Measurements from ENCODE around the gene ATRX. TPM values are rescaled to one million over a fixed set of nuclear protein-coding genes. Genes with fewer than 3 reads are reported as not detected.
"Not testable (repeated sequence)": the region's sequence is repeated elsewhere in the genome, so short reads cannot be mapped to it uniquely, and the experiment has no call there.

Gene ATRX
- total RNA-seq, 1 donor from 2014 or later = 77.3 TPM

DNA sequence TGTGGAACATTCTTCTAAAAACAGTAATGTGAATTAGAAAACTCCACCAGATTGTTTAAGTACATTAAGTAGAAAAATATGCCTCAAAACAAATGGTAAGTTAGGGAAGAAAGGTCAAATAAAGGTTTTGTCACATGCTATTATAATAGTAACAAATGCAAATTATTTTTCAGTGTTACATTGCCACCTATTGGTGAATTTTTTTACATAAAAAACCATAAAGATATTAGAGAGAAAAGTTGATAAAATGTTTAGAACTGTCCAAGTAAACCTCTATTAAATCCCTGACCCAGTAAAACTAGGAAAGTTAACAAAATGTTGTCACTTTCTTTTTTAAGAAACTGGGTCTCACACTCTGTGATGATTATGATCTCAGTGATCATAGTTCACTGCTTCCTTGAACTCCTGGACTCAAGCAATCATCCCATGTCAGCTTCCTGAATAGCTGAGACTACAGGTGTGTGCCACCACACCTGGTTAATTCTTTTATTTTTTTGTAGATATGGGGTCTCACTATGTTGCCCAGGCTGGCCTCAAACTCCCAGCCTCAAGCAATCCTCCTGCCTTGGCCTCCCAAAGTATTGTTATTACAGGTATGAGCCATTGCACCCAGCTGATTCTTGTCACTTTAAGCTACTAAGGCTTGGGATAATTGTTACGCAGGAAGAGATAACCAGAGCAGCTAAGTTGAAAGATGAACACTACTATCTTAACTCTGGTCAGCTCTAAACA, 157.6 kb downstream of the ATRX start:
- no peak for DNase-seq (ENCODE audit: low spot score)

DNA sequence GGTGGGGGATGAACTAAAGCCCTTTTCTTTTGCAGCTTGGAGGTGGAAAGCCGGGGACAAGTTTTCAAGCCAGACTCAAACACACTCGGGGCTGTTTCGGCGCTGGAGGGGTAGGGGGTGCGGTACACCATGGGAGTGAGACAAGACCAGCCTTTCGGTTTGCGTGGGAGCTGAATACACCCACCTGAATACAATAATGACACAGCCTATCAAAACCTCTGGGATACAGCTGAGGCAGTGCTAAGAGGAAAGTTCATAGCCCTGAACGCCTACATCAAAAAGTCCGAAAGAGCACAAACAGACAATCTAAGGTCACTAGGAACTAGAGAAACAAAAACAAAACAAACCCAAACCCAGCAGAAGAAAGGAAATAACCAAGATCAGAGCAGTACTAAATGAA, 163.3 kb downstream of the ATRX start:
- no peak for DNase-seq (ENCODE audit: low spot score)

DNA sequence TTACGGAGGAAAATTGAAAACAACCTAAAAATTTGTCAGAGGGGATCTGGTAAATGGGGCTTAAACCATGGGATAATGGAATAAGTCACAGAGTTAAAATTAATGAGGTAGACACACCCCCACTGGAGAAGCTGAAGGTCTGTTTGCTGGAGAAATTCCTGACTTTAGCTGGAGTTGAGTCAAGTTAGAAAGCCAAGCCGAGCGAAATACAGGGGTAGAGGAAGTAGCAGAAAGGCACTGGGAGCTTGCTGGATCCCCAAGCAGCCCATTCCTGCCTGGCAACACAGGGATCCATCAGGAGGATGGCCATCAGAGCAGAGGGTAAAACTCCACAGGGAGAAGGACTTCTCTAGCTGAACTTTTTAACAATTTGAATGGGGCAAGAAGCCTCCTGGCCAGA, 163.8 kb downstream of the ATRX start:
- no peak for DNase-seq (ENCODE audit: low spot score)

DNA sequence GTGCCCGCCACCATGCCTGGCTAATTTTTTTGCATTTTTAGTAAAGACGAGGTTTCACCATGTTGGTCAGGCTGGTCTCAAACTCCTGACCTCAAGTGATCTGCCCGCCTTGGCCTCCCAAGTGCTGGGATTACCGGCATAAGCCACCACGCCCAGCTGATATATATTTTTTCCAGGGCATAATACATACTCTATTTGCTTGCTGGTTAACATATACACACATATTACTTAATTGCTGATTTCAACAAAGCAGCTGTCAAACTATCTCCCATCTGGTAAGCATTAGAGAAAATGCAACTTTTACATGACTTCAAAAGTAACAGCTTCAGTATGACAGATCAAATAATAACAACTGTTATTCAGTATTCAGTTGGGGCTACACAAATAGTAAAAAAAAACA, 164.6 kb downstream of the ATRX start:
- DNase-seq (ENCODE audit: low spot score) = not testable (repeated sequence)

DNA sequence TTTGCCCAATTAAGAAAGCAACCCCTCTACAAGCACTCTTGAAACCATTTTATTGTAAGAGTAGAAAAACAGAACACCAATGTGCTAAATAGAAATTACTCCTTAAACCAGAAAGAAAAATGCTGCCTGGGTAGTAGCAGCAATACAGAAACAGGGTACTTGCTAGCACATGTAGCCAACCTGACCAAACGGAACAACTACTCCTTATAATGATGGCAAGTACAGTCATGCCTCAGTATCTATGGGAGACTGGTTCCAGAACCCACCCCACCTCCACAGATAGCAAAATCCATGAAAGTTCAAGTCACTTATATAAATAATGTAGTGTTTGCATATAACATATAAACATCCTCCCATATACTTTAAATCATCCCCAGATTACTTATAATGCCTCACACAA, 168.8 kb downstream of the ATRX start:
- DNase-seq (ENCODE audit: low spot score) = no peak

DNA sequence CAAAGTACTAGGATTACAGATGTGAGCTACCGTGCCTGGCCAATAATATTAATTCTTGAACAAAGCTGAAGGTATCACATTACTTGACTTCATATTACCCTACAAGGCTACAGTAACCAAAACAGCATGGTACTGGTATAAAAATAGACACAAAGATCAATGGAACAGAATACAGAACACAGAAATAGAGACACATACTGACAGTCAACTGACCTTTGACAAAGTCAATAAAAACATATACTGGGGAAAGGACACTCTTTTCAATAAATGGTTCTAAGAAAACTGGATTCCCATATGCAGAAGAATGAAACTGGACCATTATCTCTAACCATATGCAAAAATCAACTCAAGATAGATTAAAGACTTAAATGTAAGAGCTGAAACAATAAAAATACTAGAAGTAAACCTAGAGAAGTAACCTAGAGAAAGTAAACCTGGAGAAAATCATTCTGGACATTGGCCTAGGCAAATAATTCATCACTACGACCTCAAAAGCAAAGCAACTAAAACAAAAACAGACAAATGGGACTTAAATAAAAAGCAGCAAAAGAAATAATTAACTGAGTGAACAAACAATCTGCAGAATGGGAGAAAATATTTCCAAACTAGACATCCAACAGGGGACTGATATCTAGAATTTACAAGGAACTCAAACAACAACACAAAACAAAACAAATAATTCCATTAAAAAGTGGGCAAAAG, 182.2 kb downstream of the ATRX start:
- no peak for DNase-seq (ENCODE audit: low spot score)

DNA sequence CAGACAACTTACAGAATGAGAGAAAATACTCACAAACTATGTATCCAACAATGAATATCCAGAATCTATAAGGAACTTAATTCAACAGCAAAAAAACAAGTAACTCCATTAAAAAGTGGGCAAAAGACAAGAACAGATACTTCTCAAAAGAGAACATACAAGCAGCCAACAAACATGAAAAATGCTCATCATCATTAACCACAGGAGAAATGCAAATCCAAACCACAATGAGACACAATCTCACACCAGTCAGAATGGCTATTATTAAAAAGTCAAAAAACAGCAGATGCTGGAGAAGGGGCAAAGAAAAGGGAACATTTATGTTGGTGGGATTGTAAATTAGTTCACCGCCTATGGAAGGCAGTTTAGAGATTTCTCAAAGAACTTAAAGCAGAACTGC, 188.5 kb downstream of the ATRX start:
- no peak for DNase-seq (ENCODE audit: low spot score)

DNA sequence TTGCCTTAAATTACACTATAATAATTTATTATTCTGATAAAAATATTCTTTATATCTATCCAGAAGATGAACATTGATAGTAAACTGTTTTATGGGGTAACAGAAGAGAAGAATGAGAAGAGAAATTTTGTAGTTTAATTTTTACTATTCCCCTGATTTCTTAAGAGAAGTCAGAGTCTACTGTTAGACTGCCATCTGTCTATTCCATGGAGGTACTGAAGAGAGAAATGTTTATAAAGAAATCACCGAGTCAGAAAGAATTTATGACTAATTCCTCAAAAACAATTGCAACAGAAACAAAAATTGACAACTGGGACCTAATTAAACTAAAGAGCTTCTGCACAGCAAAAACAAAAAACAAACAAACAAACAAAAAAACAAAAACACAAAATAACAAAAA, 188.9 kb downstream of the ATRX start:
- no peak for DNase-seq (ENCODE audit: low spot score)

DNA sequence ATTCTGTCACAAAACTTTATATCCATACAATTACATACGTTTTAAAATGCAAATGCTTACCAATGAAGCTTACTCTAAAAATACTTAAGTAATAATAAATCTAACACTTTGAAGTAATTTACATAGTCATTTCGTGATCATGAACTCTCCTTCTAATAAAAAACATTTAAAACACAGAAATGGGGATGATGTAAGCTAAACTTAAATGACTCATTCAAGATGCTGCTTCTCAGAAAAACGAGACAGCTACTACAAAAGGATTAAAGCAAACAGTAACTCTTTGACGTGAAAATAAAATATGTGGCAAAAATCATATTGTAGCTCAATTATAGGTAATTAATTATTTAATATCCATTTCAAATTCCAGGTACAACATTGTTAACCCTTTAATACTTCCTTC, 190.2 kb downstream of the ATRX start:
- DNase-seq (ENCODE audit: low spot score) = no peak

DNA sequence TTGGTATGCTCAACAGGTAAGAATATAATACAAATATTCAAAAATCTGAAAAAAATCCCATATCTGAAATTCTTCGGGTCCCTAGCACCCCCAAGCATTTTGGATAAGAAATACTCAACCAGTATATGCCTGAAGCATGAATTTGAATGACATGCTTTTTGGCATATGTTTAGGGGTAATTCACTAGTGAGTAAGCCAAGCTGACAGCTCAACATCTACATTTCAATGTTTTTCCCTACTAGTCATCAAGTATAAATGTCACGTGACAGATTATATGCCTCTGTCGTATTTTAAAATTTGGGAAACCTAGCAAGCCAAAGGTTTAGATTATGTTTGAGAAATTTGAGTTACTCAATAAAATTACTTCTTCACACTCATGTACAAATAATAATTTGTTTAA, 213.7 kb downstream of the ATRX start:
- DNase-seq (ENCODE audit: low spot score) = no peak

DNA sequence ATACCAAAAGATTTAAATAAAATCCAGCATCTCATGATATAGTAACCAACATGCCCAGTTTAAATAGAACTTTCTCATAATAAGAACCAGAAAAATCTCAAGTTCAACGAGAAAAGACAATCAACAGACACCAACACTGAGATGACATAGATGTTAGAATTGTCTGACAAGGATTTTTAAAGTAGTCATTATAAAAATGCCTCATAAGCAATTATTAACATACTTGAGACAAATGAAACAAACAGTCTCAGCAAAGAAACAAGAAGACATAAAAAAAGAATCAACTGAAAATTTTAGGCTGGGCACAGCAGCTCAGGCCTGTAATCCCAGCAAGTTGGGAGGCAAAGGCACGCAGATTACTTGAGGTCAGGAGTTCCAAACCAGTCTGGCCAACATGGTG, 220.7 kb downstream of the ATRX start:
- no peak for DNase-seq (ENCODE audit: low spot score)

DNA sequence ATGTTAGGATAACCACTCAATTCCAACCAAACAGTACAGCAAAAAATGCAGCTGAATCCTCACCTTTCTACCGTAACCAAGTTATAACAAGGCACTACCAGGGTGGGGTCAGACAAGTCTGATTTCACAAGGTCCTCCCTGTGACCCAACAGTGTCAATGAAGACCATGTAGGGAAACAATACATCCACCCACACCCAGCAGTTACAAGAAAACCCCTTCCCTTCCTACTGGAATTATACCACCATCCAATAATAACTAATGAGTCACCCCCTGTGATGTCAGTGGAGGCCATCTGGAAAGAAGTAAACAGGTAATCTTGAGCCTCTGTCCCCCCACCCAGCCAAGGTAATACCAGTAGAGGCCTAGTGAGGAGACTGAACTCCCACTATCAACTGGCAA, 221.2 kb downstream of the ATRX start:
- no peak for DNase-seq (ENCODE audit: low spot score)

DNA sequence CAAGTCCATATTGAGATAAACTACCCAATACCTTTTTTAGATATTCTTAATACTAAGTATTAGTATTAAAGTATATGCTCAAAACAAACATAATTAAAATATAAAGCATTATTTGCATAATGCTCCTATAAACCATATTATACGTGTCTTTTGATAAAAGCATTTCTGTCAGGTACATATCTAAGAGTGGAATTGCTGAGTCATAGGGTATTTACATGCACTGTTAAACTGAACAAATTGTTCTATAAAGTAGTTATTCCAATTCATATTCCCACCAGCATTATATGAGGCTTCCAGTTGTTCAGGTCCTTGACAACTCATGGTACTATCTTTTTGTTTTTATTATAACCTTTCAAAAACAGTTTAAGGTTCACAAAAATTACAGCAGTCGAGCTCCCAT, 224.6 kb downstream of the ATRX start:
- no peak for DNase-seq (ENCODE audit: low spot score)

DNA sequence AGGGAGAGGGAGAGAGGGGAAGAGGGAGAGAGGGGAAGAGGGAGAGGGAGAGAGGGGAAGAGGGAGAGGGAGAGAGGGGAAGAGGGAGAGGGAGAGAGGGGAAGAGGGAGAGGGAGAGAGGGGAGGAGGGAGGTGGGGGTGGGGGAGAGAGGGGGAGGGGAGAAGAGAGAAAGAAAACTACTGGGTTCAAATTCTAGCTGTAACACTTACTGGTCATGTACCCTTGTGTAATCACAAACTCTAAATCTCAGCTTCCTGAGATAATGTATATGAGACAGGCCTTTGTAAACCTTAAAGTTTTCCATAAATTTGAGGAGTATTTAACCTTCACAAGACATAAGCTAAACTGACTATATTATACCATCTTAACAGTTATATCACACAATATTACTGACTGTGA, 229.7 kb downstream of the ATRX start:
- no peak for DNase-seq (ENCODE audit: low spot score)

DNA sequence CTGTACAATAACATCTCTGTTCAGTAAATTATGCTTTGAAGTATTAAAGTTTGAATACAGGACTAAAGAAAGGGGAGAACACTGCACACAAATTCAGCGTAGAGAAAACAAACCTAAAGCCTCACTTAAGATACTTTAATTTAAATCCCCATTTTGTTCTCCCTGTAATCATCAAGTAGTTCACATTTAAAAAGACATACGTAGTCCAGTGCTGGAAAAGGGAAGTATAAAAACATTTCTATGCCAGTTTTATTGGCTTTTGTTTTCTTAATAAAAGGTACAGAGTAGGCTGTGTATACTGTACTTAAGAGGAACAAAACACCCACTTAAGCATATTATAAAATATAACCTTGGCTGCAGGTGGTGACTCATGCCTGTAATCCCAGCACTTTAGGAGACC, 237.3 kb downstream of the ATRX start:
- no peak for DNase-seq (ENCODE audit: low spot score)

DNA sequence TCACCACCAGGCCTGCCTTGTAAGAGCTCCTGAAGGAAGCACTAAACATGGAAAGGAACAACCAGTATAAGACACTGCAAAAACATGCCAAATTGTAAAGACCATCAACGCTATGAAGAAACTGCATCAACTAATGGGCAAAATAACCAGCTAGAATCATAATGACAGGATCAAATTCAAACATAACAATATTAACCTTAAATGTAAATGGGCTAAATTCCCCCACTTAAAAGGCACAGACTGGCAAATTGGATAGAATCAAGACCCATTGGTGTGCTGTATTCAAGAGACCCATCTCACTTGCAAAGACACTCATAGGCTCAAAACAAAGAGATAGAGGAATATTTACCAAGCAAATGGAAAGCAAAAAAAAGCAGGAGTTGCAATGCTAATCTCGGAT, 246.2 kb downstream of the ATRX start:
- not testable (repeated sequence) for DNase-seq (ENCODE audit: low spot score)

DNA sequence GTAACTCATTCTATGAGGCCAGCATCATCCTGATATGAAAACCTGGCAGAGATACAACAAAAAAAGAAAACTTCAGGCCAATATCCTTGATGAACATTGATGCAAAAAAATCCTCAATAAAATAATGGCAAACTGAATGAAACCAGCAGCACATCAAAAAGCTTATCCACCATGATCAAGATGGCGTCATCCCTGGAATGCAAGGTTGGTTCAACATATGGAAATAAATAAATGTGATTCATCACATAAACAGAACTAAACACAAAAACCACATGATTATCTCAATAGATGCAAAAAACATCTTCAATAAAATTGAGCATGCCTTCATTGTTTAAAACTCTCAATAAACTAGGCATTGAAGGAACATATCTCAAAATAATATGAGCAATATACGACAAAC, 254.8 kb downstream of the ATRX start:
- DNase-seq (ENCODE audit: low spot score) = not testable (repeated sequence)

DNA sequence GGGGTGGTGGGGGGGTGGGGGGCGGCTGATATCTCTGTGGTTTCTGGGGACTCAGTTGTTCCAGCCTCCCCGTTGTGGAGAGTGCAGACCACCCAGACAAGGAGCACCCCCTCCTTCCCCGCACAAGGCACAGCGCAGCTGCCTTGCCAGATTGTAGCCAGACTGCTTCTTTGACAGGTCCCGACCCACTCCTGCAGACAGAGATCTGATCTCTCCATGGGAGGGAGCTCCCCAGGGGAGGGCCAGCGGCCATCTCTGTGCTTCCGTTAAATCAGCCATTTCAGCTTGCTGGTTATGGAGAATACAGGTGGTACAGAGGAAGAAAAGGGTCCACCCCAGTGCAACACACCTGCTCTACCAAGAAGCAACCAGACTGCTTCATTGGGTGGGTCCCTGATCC, 258.0 kb downstream of the ATRX start:
- DNase-seq (ENCODE audit: low spot score) = no peak

DNA sequence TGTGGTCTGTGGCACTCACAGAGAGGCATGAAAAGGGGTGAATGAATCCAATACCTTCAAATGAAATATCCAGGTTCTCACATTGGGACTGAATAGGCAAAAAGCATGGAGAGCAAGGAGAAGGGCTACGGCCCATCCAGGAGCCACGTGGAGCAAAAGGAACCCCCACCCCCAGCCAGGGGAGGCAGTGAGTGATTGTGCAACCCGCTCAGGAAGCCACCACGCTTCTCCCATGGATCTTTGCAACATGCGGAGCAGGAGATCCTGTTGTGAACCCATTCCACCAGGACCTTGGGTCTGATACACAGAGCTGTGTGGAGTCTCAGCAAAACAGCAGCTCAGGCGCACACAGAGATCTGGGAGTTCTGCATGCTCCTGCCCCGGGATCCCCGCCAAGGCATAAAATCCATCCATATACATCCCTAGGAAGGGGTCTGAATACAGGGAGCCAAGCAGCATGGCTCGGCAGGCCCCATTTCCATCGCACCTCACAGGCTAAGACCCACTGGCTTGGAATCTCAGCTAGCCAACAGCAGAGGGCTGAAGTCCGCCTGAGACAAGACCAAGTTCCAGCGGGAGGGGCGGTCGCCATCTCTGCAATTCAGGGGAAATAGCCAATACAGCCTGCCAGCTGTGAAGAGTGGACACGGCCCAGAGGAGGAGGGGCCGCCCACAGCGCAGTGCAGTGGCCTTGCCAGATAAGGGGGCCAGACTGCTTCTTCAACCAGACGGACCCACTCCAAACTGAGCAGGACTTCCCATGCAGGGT, 258.6 kb downstream of the ATRX start:
- peak; percentile 14 for DNase-seq (ENCODE audit: low spot score)

DNA sequence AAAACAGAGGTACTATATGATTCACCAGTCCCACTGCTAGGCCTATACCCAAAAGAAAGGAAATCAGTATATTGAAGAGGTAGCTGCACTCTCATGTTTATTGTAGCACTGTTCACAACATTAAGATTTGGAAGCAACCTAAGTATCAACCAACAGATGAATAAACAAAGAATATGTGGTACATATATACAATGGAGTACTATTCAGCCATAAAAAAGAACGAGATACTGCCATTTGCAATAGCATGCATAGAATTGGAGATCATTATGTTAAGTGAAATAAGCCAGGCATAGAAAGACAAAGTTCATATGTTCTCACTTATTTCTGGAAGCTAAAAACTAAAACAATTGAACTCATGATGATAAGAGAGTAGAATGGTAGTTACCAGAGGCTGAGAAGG, 266.3 kb downstream of the ATRX start:
- DNase-seq (ENCODE audit: low spot score) = no peak

DNA sequence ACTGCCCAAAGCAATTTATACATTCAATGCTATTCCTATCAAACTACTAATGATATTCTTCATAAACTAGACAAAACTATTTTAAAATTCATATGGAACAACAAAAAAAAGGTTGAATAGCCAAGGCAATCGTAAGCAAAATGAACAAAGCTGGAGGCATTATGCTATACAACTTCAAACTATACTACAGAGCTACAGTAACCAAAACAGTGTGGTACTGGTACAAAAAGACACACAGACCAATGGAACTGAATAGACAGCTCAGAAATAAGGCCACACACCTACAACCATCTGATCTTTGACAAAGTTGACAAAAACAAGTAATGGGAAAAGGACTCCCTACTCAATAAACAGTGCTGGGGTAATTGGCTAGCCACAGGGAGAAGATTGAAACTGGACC, 271.8 kb downstream of the ATRX start:
- no peak for DNase-seq (ENCODE audit: low spot score)

DNA sequence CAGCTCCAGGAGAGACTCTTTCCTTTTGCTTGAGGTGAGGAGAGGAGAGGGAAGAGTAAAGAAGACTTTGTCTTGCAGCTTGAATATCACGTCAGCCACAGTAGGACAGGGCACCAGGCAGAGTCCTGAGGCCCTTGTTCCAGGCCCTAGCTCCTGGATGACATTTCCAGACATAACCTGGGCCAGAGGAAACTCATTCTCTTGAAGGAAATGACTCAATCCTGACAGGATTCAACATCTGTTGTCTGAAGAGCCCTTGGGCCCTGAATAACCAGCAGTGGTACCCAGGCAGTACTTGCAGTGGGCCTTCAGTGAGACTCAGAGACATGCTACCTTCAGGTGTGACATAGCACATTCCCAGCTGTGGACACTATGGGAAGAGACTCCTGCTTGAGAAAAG, 276.0 kb downstream of the ATRX start:
- DNase-seq (ENCODE audit: low spot score) = no peak

DNA sequence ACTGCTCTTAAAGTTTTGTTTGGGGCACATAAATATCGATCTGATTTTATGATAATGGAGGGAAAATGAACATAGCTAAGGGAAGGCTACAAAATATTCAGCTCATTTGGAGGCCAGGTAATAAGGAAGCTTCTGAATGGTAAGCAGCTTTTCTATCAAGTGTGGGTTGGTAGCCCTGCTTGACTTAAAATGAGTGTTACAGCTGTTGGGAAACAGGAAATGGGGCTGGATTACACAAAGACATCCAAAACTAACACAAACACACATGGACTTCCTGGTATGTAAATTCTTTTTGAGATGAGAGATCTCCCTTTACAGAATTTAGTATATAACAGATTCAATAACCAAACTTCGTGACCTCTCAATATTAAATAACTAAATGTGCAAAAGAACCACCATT, 280.8 kb downstream of the ATRX start:
- no peak for DNase-seq (ENCODE audit: low spot score)

Measured in mucosa of gallbladder (tissue), 1 donor.